Measurements from ENCODE around the gene SMYD5. TPM values are rescaled to one million over a fixed set of nuclear protein-coding genes. Genes with fewer than 3 reads are reported as not detected.

SMYD5 gene
- total and polyA plus RNA-seq, 2 donors (not counting 1 experiment from before 2014, with no cell fraction given): 31.9 to 41.0 TPM

DNA sequence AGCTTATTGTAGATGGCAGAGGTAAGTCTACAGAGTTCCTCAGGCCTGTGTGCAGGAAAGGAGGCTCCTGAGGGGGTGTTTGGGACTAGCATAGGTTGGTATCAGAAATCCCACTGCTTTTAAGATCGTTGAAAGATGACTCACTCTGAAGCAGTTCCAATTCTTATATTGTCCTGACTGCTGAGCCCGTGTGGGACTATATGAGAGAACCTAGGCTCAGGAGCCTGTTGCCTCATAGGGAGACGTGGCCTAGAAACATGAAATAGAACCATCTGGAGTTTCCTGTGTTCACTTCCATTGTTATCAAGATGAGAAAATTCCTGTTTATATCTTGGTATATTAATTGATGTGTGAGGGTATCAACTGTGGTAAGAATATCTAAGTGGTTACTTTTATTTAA is 25.7 kb downstream of the SMYD5 start:
- H3K4me3 ChIP-seq (ENCODE audit: control extremely low read depth in 1 of 5, extremely low read depth in 1 of 5, insufficient read depth in 1 of 5, low read depth in 2 of 5, low read length in 4 of 5): no peak overlapping the region
- H3K27me3 ChIP-seq (replicated peaks in 1 of 4; ENCODE audit: control extremely low read depth in 1 of 4, control insufficient read depth in 3 of 4, insufficient read depth in 4 of 4, low read length in 3 of 4): no peaks in the 10 kb centered on the region
- no peak for ATAC-seq (ENCODE audit: low read depth)
- intact Hi-C loops (cut with micrococcal nuclease): no loop called here
- CTCF ChIA-PET: interaction anchor here (0.9 to 1.5 kb wide), 3 partner anchors 11 to 50 kb away, joined by 3 to 5 read pairs (median 3); no protein-coding TSS in a partner anchor
- no peak overlapping the region for H3K27ac Mint-ChIP-seq
- TF ChIP-seq, protein P1, sequence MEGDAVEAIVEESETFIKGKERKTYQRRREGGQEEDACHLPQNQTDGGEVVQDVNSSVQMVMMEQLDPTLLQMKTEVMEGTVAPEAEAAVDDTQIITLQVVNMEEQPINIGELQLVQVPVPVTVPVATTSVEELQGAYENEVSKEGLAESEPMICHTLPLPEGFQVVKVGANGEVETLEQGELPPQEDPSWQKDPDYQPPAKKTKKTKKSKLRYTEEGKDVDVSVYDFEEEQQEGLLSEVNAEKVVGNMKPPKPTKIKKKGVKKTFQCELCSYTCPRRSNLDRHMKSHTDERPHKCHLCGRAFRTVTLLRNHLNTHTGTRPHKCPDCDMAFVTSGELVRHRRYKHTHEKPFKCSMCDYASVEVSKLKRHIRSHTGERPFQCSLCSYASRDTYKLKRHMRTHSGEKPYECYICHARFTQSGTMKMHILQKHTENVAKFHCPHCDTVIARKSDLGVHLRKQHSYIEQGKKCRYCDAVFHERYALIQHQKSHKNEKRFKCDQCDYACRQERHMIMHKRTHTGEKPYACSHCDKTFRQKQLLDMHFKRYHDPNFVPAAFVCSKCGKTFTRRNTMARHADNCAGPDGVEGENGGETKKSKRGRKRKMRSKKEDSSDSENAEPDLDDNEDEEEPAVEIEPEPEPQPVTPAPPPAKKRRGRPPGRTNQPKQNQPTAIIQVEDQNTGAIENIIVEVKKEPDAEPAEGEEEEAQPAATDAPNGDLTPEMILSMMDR (IDR thresholded peaks at IDR 0.05): no peak
- no peak for TF ChIP-seq EZH2 (IDR thresholded peaks at IDR 0.05; ENCODE audit: borderline replicate concordance, insufficient read depth, low read depth, low read length, poor library complexity, severe bottlenecking)
- H3K27ac ChIP-seq (ENCODE audit: low read length in 2 of 2): no peak overlapping the region
- no peak overlapping the region for H2AFZ ChIP-seq (ENCODE audit: insufficient read depth, low read depth, low read length, poor library complexity, severe bottlenecking)
- POLR2A ChIA-PET: no interaction called here
- H3K9ac ChIP-seq (ENCODE audit: low read length): no peak overlapping the region
- WGBS (ENCODE audit: insufficient coverage): 86% methylated on average over 2 of the region's 3 CpGs
- no peak overlapping the region for H3K4me2 ChIP-seq (replicated peaks; ENCODE audit: low read depth, low read length, poor library complexity, severe bottlenecking)
- no peak overlapping the region for H3K4me3 Mint-ChIP-seq
- H3K27me3 Mint-ChIP-seq: no peaks in the 10 kb centered on the region
- H3K9me3 Mint-ChIP-seq (ENCODE audit: insufficient read depth): no peaks in the 10 kb centered on the region
- DNase-seq: no peak
- H4K20me1 ChIP-seq (ENCODE audit: control insufficient read depth, insufficient read depth, low read length, poor library complexity, severe bottlenecking): peaks cover 79% of the 10 kb centered on the region
- peaks cover 12 to 13% of the 10 kb centered on the region in 2 donors for H3K4me1 ChIP-seq (ENCODE audit: control insufficient read depth in 2 of 2, insufficient read depth in 2 of 2, low read length in 2 of 2)
- H3K4me1 Mint-ChIP-seq: peaks cover 31% of the 10 kb centered on the region
- peaks cover 38% of the 10 kb centered on the region for H3K79me2 ChIP-seq (ENCODE audit: control insufficient read depth, insufficient read depth, low read length)
- peaks cover 23 to 49% of the 10 kb centered on the region in 2 experiments for H3K36me3 ChIP-seq (replicated peaks in 1 of 2; ENCODE audit: control extremely low read depth in 1 of 2, control insufficient read depth in 1 of 2, extremely low read depth in 1 of 2, insufficient read depth in 2 of 2, low read length in 1 of 2)
- no peaks in the 10 kb centered on the region for H3K9me3 ChIP-seq (ENCODE audit: control extremely low read depth in 1 of 3, control insufficient read depth in 2 of 3, insufficient read depth in 1 of 3, low read length in 2 of 3)

DNA sequence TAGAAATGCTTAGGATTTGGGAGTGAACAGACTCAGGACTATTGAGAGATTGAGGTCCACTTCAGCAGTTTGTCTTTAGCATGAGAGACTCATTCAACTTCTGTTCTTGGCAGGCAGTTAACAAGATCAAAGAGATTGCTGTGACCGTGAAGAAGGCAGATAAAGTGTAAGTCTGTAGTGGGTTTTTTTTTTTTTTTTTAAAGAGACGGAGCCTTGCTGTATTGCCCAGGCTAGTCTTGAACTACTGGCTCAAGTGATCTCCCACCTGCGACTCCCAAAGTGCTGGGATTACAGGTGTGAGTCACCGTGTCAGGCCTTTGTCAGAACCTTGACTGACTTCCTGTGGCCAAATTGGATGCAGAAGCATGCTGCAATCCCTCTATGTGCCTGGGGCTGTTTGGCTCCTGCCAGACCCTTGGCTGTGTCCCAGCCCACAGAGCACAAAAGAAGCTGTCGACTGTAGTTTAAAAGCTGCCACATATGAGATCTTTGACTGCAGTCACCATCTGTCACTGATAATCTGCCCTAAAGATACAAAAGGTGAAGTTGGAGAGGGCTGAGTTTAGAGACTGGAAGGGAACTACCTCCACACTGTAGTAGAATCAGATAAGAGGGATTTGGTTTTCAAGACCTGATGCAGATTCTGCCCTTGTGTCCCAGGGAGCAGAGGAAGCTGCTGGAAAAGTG is 30.0 kb downstream of the SMYD5 start:
- Histone ChIP-seq H3K79me2 (ENCODE audit: control insufficient read depth, insufficient read depth, low read length) (peaks cover 3% of the 10 kb centered on the region), H4K20me1 (ENCODE audit: control insufficient read depth, insufficient read depth, low read length, poor library complexity, severe bottlenecking) (peaks cover 67% of the 10 kb centered on the region), H3K4me1 (ENCODE audit: control insufficient read depth in 2 of 2, insufficient read depth in 2 of 2, low read length in 2 of 2) (no peaks in the 10 kb centered on the region), H3K27ac (ENCODE audit: low read length in 2 of 2) (no peak overlapping the region), H3K4me3 (ENCODE audit: control extremely low read depth in 1 of 5, extremely low read depth in 1 of 5, insufficient read depth in 1 of 5, low read depth in 2 of 5, low read length in 4 of 5) (no peak overlapping the region), H3K9me3 (ENCODE audit: control extremely low read depth in 1 of 3, control insufficient read depth in 2 of 3, insufficient read depth in 1 of 3, low read length in 2 of 3) (no peaks in the 10 kb centered on the region), H3K36me3 (replicated peaks in 1 of 2; ENCODE audit: control extremely low read depth in 1 of 2, control insufficient read depth in 1 of 2, extremely low read depth in 1 of 2, insufficient read depth in 2 of 2, low read length in 1 of 2) (peaks cover 25 to 81% of the 10 kb centered on the region in 2 experiments), H3K9ac (ENCODE audit: low read length) (no peak overlapping the region), H2AFZ (ENCODE audit: insufficient read depth, low read depth, low read length, poor library complexity, severe bottlenecking) (no peak overlapping the region), H3K4me2 (replicated peaks; ENCODE audit: low read depth, low read length, poor library complexity, severe bottlenecking) (no peak overlapping the region), H3K27me3 (replicated peaks in 1 of 4; ENCODE audit: control extremely low read depth in 1 of 4, control insufficient read depth in 3 of 4, insufficient read depth in 4 of 4, low read length in 3 of 4) (no peaks in the 10 kb centered on the region)
- H3K9me3 Mint-ChIP-seq (ENCODE audit: insufficient read depth): no peaks in the 10 kb centered on the region
- ChIA-PET CTCF (no interaction called here), POLR2A (no interaction called here)
- 92% methylated on average over 4 of the region's 5 CpGs for WGBS (ENCODE audit: insufficient coverage)
- no peak overlapping the region for H3K4me3 Mint-ChIP-seq
- H3K27ac Mint-ChIP-seq: no peak overlapping the region
- intact Hi-C loops (cut with micrococcal nuclease): no loop called here
- no peak for ATAC-seq (ENCODE audit: low read depth)
- no peaks in the 10 kb centered on the region for H3K27me3 Mint-ChIP-seq
- H3K4me1 Mint-ChIP-seq: peaks cover 2% of the 10 kb centered on the region
- TF ChIP-seq, protein P1 (IDR thresholded peaks at IDR 0.05): no peak
- TF ChIP-seq EZH2 (IDR thresholded peaks at IDR 0.05; ENCODE audit: borderline replicate concordance, insufficient read depth, low read depth, low read length, poor library complexity, severe bottlenecking): no peak
- DNase-seq: no peak

All from B cell (primary cell).